AG09309 (cell line): ENCODE results near the gene PPP1R14B.

Source experiments
- DNase-seq: peaks from one replicate; pipeline ENCODE4 v3.0.0-alpha.2; 2010; ENCODE audit warnings: low read depth
- H3K4me3 ChIP-seq: 2 replicates; pipeline ENCODE4 v1.5.1; 2011; ENCODE audit warnings: mild to moderate bottlenecking, low read depth, low read length, moderate library complexity; ENCODE audit not compliant: control insufficient read depth
- TF ChIP-seq, protein P1 (sequence below): IDR thresholded peaks from 2 replicates; pipeline ENCODE4 v1.5.1; 2011; ENCODE audit warnings: mild to moderate bottlenecking, low read depth, low read length, inconsistent platforms; ENCODE audit not compliant: insufficient read depth, control insufficient read depth; ENCODE audit errors: missing control alignments

Gene PPP1R14B

DNA sequence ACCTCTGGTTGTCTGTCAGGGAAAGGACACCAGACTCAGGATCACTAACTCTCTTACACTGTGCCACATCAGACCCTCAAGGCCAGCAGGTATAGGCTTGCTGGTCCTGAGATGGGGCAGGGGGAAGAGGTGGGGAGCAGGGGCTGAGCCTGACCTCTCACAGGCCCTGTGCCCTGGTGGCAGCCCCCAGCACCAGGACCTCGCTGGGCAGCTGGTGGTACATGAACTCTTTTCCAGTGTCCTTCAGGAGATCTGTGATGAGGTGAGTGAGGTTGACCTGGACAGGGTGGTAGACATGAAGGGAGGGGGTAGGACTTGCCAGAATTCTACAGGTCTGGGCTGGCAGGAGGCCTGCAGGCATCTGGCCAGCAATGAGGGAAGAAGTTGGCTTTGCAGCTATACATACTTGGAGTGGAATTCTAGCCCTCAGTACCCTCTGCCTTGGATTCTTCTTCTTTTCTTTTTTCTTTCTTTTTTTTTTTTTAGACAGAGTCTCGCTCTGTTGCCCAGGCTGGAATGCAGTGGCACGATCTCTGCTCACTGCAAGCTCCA lies 19.3 kb downstream of the PPP1R14B start:
- H3K4me3 ChIP-seq: peak overlapping the region; percentile 87
- no peak for DNase-seq
- TF ChIP-seq, protein P1, sequence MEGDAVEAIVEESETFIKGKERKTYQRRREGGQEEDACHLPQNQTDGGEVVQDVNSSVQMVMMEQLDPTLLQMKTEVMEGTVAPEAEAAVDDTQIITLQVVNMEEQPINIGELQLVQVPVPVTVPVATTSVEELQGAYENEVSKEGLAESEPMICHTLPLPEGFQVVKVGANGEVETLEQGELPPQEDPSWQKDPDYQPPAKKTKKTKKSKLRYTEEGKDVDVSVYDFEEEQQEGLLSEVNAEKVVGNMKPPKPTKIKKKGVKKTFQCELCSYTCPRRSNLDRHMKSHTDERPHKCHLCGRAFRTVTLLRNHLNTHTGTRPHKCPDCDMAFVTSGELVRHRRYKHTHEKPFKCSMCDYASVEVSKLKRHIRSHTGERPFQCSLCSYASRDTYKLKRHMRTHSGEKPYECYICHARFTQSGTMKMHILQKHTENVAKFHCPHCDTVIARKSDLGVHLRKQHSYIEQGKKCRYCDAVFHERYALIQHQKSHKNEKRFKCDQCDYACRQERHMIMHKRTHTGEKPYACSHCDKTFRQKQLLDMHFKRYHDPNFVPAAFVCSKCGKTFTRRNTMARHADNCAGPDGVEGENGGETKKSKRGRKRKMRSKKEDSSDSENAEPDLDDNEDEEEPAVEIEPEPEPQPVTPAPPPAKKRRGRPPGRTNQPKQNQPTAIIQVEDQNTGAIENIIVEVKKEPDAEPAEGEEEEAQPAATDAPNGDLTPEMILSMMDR: no peak

DNA sequence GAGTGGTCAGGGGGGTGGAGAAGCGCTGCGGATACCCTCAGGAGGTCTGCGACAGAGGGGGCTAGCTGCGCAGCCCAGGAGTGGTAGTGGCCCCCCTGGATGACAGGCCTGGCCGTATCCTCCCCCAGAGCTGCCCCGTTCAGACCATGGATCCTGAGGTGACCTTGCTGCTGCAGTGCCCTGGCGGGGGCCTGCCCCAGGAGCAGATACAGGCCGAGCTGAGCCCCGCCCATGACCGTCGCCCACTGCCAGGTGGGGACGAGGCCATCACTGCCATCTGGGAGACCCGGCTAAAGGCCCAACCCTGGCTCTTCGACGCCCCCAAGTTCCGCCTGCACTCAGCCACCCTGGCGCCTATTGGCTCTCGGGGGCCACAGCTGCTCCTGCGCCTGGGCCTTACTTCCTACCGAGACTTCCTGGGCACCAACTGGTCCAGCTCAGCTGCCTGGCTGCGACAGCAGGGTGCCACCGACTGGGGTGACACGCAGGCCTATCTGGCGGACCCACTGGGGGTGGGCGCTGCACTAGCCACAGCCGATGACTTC lies 20.2 kb downstream of the PPP1R14B start:
- DNase-seq: no peak
- TF ChIP-seq, protein P1: no peak

DNA sequence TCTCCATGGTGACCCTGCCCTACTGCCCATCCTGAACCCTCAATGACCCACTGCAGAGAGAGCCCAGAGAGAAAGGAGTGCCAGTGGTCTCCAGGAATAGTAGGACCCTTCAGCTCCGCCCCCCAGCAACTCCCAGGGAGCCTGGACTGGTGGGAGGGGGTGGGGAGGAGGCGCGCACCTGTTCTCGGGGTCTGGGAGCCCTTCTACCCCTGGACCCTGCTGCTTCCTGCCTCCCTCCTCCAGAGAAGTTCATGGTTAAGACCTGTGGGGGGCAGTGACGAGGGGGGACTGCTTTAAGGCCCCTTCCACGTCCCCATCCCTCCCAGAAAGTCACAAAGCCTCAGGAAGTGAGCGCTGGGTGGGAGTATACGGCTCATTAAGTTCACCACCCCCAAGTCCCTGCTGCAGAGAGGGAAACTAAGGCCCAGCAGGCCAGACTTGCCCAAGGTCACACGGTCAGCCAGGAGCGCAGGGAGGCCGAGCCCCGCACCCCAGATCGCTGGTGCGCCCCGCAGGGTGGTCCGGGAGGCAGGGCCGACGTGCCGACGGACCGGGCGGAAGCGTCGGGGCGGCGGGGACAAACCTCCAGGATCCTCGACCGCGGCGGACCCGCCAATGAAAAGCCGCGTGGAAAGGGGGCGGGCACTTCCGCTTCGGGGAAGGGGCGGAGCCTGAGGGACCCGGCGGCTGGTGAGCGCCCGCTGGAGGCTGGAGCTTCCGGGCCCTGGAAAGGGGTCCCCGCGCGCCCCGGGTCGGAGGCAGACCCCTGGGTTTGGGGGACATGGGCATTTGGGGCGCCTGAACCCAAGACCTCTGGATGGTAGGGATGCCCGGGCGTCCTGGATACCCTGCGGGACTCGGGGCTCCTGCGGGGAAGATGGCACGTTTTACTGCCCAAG lies 20.9 kb downstream of the PPP1R14B start, which contains the start of the genes NUDT22 and TRPT1:
Gene NUDT22 (plus strand): TSS at position 667 of the 899 bp plus-strand sequence. CDS start 379 bp downstream, outside the sequence.
Gene TRPT1 (minus strand): TSS at position 579 of the 899 bp plus-strand sequence. CDS start 326 bp downstream, at position 253.
- H3K4me3 ChIP-seq: peak within 1 kb of the TSS; percentile 87
- DNase-seq: no peak
- TF ChIP-seq, protein P1: peak; percentile 38

More for the DNA sequence above, 20.2 kb downstream of the PPP1R14B start:
- peak overlapping the region; percentile 87 for H3K4me3 ChIP-seq

DNA sequence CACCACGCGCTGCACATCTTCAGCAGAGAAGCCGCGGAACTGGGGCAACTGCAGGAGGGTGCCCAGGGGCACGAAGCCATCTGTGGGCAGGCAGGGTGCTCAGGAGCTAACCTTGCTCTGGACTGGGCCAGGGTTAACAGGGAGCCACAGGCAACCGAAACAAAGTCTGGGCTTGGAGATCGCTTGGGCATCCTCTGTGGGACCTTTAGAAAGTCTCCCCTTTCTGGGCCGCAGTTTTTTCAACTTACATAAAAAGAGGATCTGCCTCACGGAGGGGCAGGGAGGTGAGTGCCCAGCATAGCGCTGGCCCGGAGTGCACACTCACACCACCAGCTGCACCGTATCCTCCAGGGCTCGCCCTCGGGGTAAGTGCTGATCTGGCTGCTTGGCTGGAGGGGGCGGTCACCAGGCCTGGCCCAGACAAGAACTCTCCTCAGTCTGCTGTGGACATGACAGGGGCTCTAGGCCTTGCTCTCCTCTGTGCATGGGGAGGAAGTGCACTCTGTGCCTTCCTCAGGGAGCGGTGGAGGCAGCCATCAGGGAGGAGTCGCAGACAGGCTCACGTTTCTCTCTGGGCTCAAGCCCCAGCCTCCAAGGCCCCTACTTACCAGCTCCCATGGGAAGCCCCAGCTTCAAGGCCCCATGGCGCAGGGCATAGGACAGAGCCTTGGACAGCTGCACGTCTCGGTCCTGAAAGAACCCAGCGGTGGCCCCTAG lies 21.7 kb downstream of the PPP1R14B start:
- TF ChIP-seq, protein P1: no peak
- H3K4me3 ChIP-seq: peak overlapping the region; percentile 87
- DNase-seq: no peak

DNA sequence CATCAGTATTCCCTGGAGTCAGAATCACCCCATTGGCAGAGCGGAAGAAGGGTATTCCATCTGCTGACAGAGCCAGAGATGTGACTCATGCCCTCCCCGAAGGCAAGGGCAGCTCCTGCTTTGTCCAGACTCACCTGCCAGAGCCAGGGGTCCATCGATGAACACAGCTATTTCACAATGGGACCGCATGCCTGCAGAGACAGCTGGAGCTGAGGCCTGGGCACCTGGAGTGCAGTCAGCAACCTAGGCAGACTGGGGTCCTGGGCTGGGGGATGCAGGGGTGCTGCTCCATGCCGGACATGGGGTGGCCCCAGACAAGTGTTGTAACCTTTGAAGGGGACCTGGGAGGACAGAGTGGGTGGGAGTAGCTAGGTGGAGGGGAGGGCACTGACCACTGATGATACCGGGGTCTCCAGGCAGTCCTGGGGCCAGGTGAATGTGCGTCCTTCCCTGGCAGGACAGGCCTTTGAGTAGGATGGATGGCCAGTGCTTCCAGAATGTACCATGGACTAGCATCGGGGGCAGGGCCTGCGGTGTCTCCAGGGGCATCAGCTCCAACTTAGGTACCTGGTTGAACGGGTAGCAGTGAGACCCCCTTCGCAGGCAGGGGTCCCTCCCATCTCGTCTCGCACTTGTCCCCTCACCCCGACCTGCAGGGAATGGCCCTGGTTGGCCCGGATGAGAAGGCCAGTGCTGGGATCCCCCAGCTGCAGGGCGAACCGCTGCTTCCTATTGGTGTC lies 22.4 kb downstream of the PPP1R14B start:
- no peak overlapping the region for H3K4me3 ChIP-seq
- DNase-seq: no peak
- TF ChIP-seq, protein P1: no peak
